Colon (tissue), 2 donors: ENCODE measurements around the gene ARF5.

Experiments used
- FAIRE-seq: peaks from 2 replicates; lab custom pipeline; 2012; peaks lifted over from hg19 to GRCh38; lab: Jason Lieb, UNC
- donor health status: control.
- donor health status: control.

The ARF5 gene

DNA sequence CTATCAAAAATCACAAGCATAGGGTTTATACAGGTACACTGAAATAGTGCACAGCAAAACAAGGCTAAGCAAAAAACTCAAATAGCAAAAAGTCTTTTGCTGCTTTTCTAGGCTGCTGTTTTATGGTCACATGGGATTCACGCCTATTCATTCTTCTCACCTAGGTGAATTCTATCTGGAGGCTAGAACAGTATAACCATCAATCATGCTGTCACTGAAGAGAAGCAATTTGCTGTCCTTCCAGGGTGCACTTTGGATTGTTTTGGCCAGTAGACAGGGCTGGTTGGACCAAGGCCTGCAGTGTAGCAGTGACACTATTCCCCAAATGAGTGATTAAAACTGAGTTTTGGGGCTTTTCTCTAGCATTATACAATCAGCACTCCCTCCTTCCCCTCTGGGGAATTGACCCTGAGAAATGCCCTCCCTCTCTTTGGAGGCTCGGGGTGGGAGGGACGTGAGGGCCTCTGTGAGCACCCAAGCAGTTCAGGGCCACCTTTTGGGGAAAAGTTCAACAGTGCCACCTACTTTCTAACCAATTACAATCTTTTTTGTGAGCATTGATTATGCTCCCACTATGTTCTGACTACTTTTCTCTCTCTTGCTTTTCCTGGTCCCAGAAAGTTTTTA, 47.6 kb downstream of the ARF5 start:
- no peak for FAIRE-seq

GRCh38 chr7:127638197-127638596, 50.0 kb downstream of the ARF5 start:
- FAIRE-seq: no peak
